ENCODE data around the gene MGLL.

GRCh38 chr3:127820221-127820825 lies 2.0 kb downstream of the MGLL start:
- no peak for TF ChIP-seq CTCF (IDR thresholded peaks at IDR 0.05; ENCODE audit: insufficient read depth, low read length)
- no peak for TF ChIP-seq REST (IDR thresholded peaks at IDR 0.05; ENCODE audit: insufficient replicate concordance, low read depth)
- TF ChIP-seq POLR2AphosphoS5 (IDR thresholded peaks at IDR 0.05; ENCODE audit: low read depth) = peak; percentile 30; the same call in 1 of the 2 replicates
- TF ChIP-seq GABPA (IDR thresholded peaks at IDR 0.05; ENCODE audit: low read depth) = no peak
- peak; percentile 73 for TF ChIP-seq SPI1 (IDR thresholded peaks at IDR 0.05; ENCODE audit: borderline replicate concordance, low read depth)

Data from HL-60 (cell line).